ENCODE measurements around the gene PLXNA1.

DNA sequence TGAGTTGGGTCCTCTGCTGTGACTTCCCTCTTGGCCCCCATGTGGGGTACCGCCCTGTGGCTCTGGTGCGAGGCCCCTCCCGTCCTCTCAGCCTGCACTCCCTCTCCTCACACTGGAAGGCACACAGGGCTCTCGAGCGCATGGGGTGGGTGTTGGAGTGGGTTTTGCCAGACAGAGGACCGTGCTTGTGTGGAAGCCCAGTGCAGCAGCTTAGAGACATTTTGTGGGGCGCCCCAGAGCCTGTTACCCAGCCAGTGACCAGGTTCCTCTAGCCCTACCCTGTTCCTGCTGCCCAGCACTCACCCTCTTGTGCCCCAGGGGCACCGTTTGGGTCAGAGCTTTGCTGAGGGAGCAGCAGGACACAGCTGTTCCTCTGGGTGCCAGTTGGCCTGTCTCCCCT is 9.9 kb downstream of the PLXNA1 start:
- TF ChIP-seq, protein P1, sequence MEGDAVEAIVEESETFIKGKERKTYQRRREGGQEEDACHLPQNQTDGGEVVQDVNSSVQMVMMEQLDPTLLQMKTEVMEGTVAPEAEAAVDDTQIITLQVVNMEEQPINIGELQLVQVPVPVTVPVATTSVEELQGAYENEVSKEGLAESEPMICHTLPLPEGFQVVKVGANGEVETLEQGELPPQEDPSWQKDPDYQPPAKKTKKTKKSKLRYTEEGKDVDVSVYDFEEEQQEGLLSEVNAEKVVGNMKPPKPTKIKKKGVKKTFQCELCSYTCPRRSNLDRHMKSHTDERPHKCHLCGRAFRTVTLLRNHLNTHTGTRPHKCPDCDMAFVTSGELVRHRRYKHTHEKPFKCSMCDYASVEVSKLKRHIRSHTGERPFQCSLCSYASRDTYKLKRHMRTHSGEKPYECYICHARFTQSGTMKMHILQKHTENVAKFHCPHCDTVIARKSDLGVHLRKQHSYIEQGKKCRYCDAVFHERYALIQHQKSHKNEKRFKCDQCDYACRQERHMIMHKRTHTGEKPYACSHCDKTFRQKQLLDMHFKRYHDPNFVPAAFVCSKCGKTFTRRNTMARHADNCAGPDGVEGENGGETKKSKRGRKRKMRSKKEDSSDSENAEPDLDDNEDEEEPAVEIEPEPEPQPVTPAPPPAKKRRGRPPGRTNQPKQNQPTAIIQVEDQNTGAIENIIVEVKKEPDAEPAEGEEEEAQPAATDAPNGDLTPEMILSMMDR (IDR thresholded peaks at IDR 0.05) = no peak
- TF ChIP-seq POLR2AphosphoS5 (IDR thresholded peaks at IDR 0.05; ENCODE audit: low read depth, low read length) = no peak

Measured in Panc1 (cell line).